H1 (cell line): Measurements from ENCODE around the gene PITPNC1. TPM values are rescaled to one million over a fixed set of nuclear protein-coding genes. Genes with fewer than 3 reads are reported as not detected.

Experiments
- BACH1 ChIP-seq: IDR thresholded peaks from 2 replicates; pipeline ENCODE4 v1.6.1; 2012; ENCODE audit warnings: low read length, improper control_type of control experiment
- BCL11A ChIP-seq, 2 experiments: IDR thresholded peaks; one replicate each; pipeline ENCODE4 v1.6.1; 2011; ENCODE audit warnings: low read depth in 2 of 2, low read length in 2 of 2, mild to moderate bottlenecking in 2 of 2
- CHD1 ChIP-seq: IDR thresholded peaks from 2 replicates; pipeline ENCODE4 v1.6.1; 2012; ENCODE audit warnings: low read depth, low read length, improper control_type of control experiment
- CHD7 ChIP-seq: fragments of 300-600 bp; sonication (generic); IDR thresholded peaks from 2 replicates; pipeline ENCODE4 v1.7.1; 2012; ENCODE audit warnings: low read length, moderate library complexity, mild to moderate bottlenecking, inconsistent platforms; ENCODE audit not compliant: insufficient replicate concordance
- CTBP2 ChIP-seq: IDR thresholded peaks from 2 replicates; pipeline ENCODE4 v1.7.0; 2011; ENCODE audit warnings: borderline replicate concordance, mild to moderate bottlenecking, moderate library complexity, mixed read lengths, low read length; ENCODE audit not compliant: insufficient read depth, insufficient read length
- KDM1A ChIP-seq: fragments of 200-600, 300-600 bp; sonication (generic); IDR thresholded peaks from 2 replicates; pipeline ENCODE4 v1.7.1; 2016; ENCODE audit warnings: mild to moderate bottlenecking, low read length, borderline replicate concordance
- KDM4A ChIP-seq: IDR thresholded peaks from one replicate; pipeline ENCODE4 v1.7.1; 2012; ENCODE audit warnings: low read depth, mild to moderate bottlenecking, moderate library complexity, low read length, inconsistent platforms; ENCODE audit not compliant: severe bottlenecking
- NRF1 ChIP-seq: IDR thresholded peaks from 2 replicates; pipeline ENCODE4 v1.6.1; 2011; ENCODE audit warnings: mild to moderate bottlenecking, low read depth, low read length, improper control_type of control experiment
- POLR2AphosphoS5 ChIP-seq: IDR thresholded peaks from 2 replicates; pipeline ENCODE4 v1.6.1; 2011; ENCODE audit warnings: low read depth, low read length
- RAD21 ChIP-seq, 2 experiments: IDR thresholded peaks in 1 of 2; conservative IDR thresholded peaks in 1 of 2; 2 replicates each; pipeline ENCODE4 v1.6.1; 2011; ENCODE audit warnings: low read depth in 2 of 2, low read length in 2 of 2, improper control_type of control experiment in 1 of 2, inconsistent platforms in 1 of 2, mild to moderate bottlenecking in 1 of 2, moderate library complexity in 1 of 2
- polyA plus RNA-seq, 7 experiments: library from polyadenylated mRNA; depleted of rRNA in 3 of 7; stranded (reverse) in 5 of 7; unstranded in 2 of 7; fragments of >200 nt in 5 of 7; fragments of 200-250 nt in 2 of 7; gene quantifications; 1 replicate in 5 of 7; 2 replicates in 1 of 7; 4 replicates in 1 of 7; pipeline versions ENCODE4 v1.2.1 to v1.2.3, GENCODE V29; 2011 to 2013; ENCODE audit warnings: missing spikeins in 2 of 7, mixed read lengths in 2 of 7
- total RNA-seq: library from RNA; stranded (reverse); fragmentation: NEBNext Ultra II Directional; extraction: Animal tissue kit (Norgen Biotek cat#: 25700); gene quantifications from 2 replicates; pipeline ENCODE4 v1.2.1, GENCODE V29; 2021

PITPNC1 gene
- total and polyA plus RNA-seq, 2 of the 8 experiments (the other 6 are each of a cell fraction or from before 2014, with no cell fraction given): 17.6 to 54.7 TPM

GRCh38 chr17:67399676-67400075, 22.6 kb downstream of the PITPNC1 start (continued):
- no peak for TF ChIP-seq CHD7
- no peak for TF ChIP-seq NRF1
- TF ChIP-seq CTBP2: no peak
- TF ChIP-seq BACH1: no peak
- TF ChIP-seq RAD21 (IDR thresholded peaks at IDR 0.05 in 1 of 2, conservative IDR thresholded peaks at IDR 0.05 in 1 of 2; ENCODE audit: low read depth in 2 of 2, low read length in 2 of 2): no peak
- TF ChIP-seq POLR2AphosphoS5: no peak
- TF ChIP-seq KDM4A: no peak
- TF ChIP-seq BCL11A (IDR thresholded peaks at IDR 0.05; ENCODE audit: low read depth in 2 of 2, low read length in 2 of 2): no peak
- no peak for TF ChIP-seq KDM1A
- TF ChIP-seq CHD1: no peak
- TF ChIP-seq, all 59 proteins: peak for 0
